Neural cell (in vitro differentiated cells): Measurements from ENCODE around the gene OR6C70. TPM values are rescaled to one million over a fixed set of nuclear protein-coding genes. Genes with fewer than 3 reads are reported as not detected.
"Not testable (repeated sequence)": the region's sequence is repeated elsewhere in the genome, so short reads cannot be mapped to it uniquely, and the experiment has no call there.

ENCODE experiments used
- H2AFZ ChIP-seq: fragments of 200-600, 300-800 bp; sonication (generic), shearing (Covaris generic); 2 replicates; pipeline ENCODE4 v1.6.0; 2014; ENCODE audit warnings: low read depth, mild to moderate bottlenecking, antibody characterized with exemption, low read length, moderate library complexity
- H3F3A ChIP-seq: fragments of 200-600 bp; shearing (Covaris generic); 2 replicates; pipeline ENCODE4 v1.6.1; 2016; ENCODE audit warnings: mild to moderate bottlenecking, moderate library complexity, mixed read lengths, antibody characterized with exemption, low read length; ENCODE audit not compliant: insufficient read depth, poor library complexity, severe bottlenecking
- H3K27ac ChIP-seq: fragments of 200-600, 300-800 bp; sonication (generic), shearing (Covaris generic); 2 replicates; pipeline ENCODE4 v1.5.1; 2014; ENCODE audit warnings: mild to moderate bottlenecking, low read length, moderate library complexity
- H3K27me3 ChIP-seq: fragments of 300-800, 200-600 bp; sonication (generic), shearing (Covaris generic); 2 replicates; pipeline ENCODE4 v1.6.0; 2014; ENCODE audit warnings: mild to moderate bottlenecking, low read depth, low read length, moderate library complexity; ENCODE audit not compliant: insufficient read depth
- H3K36me3 ChIP-seq: fragments of 300-800, 200-600 bp; sonication (generic), shearing (Covaris generic); 2 replicates; pipeline ENCODE4 v1.5.1; 2014; ENCODE audit warnings: mild to moderate bottlenecking, antibody characterized with exemption, low read length, moderate library complexity; ENCODE audit not compliant: insufficient read depth
- H3K4me2 ChIP-seq: fragments of 300-800, 200-600 bp; sonication (generic), shearing (Covaris generic); 2 replicates; pipeline ENCODE4 v1.6.0; 2014; ENCODE audit warnings: mild to moderate bottlenecking, low read length
- H3K4me3 ChIP-seq: fragments of 300-800, 200-600 bp; sonication (generic), shearing (Covaris generic); 2 replicates; pipeline ENCODE4 v1.5.1; 2014; ENCODE audit warnings: mild to moderate bottlenecking, low read length, moderate library complexity
- H3K79me2 ChIP-seq: fragments of 200-600 bp; shearing (Covaris generic); replicated peaks from 2 replicates; pipeline ENCODE4 v1.6.0; 2014; ENCODE audit warnings: mild to moderate bottlenecking, low read length, moderate library complexity; ENCODE audit not compliant: insufficient read depth
- H3K9ac ChIP-seq: fragments of 300-800, 200-600 bp; sonication (generic), shearing (Covaris generic); 2 replicates; pipeline ENCODE4 v1.6.1; 2016; ENCODE audit warnings: mild to moderate bottlenecking, low read length, mixed read lengths
- H3K9me2 ChIP-seq: fragments of 200-600 bp; shearing (Covaris generic); 2 replicates; pipeline ENCODE4 v1.6.1; 2016; ENCODE audit warnings: mild to moderate bottlenecking, low read length, mixed read lengths; ENCODE audit not compliant: insufficient read depth
- H3K9me3 ChIP-seq: fragments of 200-600, 300-800 bp; sonication (generic), shearing (Covaris generic); 2 replicates; pipeline ENCODE4 v1.6.1; 2016; ENCODE audit warnings: mild to moderate bottlenecking, mixed run types, low read length, moderate library complexity, mixed read lengths
- H4K20me1 ChIP-seq: fragments of 200-600 bp; shearing (Covaris generic); 2 replicates; pipeline ENCODE4 v1.6.1; 2016; ENCODE audit warnings: mild to moderate bottlenecking, mixed run types; ENCODE audit not compliant: insufficient read depth
- EP300 ChIP-seq: fragments of 450-650 bp; conservative IDR thresholded peaks from 2 replicates; pipeline ENCODE4 v1.6.1; 2014; ENCODE audit warnings: antibody characterized with exemption, mild to moderate bottlenecking, moderate library complexity; ENCODE audit not compliant: poor library complexity, severe bottlenecking
- EZH2 ChIP-seq: fragments of 200-600, 300-800 bp; shearing (Covaris generic), sonication (generic); IDR thresholded peaks from 2 replicates; pipeline ENCODE4 v1.6.1; 2014; ENCODE audit warnings: antibody characterized with exemption, low read length, borderline replicate concordance, mild to moderate bottlenecking; ENCODE audit not compliant: insufficient read depth, poor library complexity, severe bottlenecking
- MXI1 ChIP-seq: fragments of 450-650 bp; conservative IDR thresholded peaks from 2 replicates; pipeline ENCODE4 v1.6.1; 2014; ENCODE audit warnings: antibody characterized with exemption, mild to moderate bottlenecking; ENCODE audit not compliant: poor library complexity, severe bottlenecking
- POLR2AphosphoS5 ChIP-seq: IDR thresholded peaks from 2 replicates; pipeline ENCODE4 v1.6.1; 2012
- RAD21 ChIP-seq: fragments of 450-650 bp; conservative IDR thresholded peaks from 2 replicates; pipeline ENCODE4 v1.6.1; 2014; ENCODE audit warnings: antibody characterized with exemption, mild to moderate bottlenecking, moderate library complexity
- SMC3 ChIP-seq: fragments of 450-650 bp; conservative IDR thresholded peaks from 2 replicates; pipeline ENCODE4 v1.6.1; 2014; ENCODE audit warnings: antibody characterized with exemption, mild to moderate bottlenecking, moderate library complexity; ENCODE audit not compliant: poor library complexity
- TAF1 ChIP-seq: IDR thresholded peaks from 2 replicates; pipeline ENCODE4 v1.6.1; 2012; ENCODE audit warnings: low read depth
- polyA plus RNA-seq: library from polyadenylated mRNA; depleted of rRNA; stranded (reverse); fragments of >200 nt; gene quantifications from 2 replicates; pipeline ENCODE4 v1.2.3, GENCODE V29; 2014
- TF ChIP-seq, protein P1 (sequence below): fragments of 450-650 bp; IDR thresholded peaks from 2 replicates; pipeline ENCODE4 v1.5.1; 2014; ENCODE audit warnings: antibody characterized with exemption, mild to moderate bottlenecking, moderate library complexity; ENCODE audit not compliant: poor library complexity, severe bottlenecking
- TF ChIP-seq, protein P2 (sequence below): IDR thresholded peaks from 2 replicates; pipeline ENCODE4 v1.6.1; 2012; ENCODE audit warnings: borderline replicate concordance

Gene OR6C70
- polyA plus RNA-seq, 1 donor from 2014 or later: not detected

DNA sequence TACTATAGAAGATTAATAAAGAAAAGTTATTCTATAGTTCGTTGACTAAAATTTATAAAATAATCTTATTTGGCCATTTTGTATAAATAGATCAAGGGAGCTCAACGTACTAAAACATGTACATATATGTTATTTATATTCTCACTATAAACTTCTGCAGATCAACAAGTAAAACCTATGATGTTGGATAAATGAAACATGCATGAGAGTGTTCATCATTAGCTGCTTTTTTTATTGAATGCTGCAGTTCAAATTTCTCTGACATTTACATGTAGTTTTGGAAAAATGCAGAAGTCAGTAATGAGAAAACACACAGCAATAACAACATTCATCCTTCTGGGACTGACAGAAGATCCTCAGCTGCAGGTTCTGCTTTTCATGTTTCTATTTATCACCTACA, 22.1 kb upstream of the OR6C70 start, which contains the start of gene OR6C68:
TSS of gene OR6C68 (plus strand) at position 301 of the 400 bp plus-strand sequence. CDS start at position 301, 0 bp downstream.
- H2AFZ ChIP-seq: no peak within 1 kb of the TSS
- no peak within 1 kb of the TSS for H3K27ac ChIP-seq
- H3K9me2 ChIP-seq: no peaks in the 10 kb centered on the region
- no peaks in the 10 kb centered on the region for H3K27me3 ChIP-seq
- H3K4me2 ChIP-seq: no peak within 1 kb of the TSS
- TF ChIP-seq, protein P1, sequence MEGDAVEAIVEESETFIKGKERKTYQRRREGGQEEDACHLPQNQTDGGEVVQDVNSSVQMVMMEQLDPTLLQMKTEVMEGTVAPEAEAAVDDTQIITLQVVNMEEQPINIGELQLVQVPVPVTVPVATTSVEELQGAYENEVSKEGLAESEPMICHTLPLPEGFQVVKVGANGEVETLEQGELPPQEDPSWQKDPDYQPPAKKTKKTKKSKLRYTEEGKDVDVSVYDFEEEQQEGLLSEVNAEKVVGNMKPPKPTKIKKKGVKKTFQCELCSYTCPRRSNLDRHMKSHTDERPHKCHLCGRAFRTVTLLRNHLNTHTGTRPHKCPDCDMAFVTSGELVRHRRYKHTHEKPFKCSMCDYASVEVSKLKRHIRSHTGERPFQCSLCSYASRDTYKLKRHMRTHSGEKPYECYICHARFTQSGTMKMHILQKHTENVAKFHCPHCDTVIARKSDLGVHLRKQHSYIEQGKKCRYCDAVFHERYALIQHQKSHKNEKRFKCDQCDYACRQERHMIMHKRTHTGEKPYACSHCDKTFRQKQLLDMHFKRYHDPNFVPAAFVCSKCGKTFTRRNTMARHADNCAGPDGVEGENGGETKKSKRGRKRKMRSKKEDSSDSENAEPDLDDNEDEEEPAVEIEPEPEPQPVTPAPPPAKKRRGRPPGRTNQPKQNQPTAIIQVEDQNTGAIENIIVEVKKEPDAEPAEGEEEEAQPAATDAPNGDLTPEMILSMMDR: no peak
- TF ChIP-seq EP300 (no peak), MXI1 (no peak), EZH2 (no peak), TAF1 (no peak), SMC3 (no peak), RAD21 (no peak), POLR2AphosphoS5 (no peak)
- TF ChIP-seq, protein P2, sequence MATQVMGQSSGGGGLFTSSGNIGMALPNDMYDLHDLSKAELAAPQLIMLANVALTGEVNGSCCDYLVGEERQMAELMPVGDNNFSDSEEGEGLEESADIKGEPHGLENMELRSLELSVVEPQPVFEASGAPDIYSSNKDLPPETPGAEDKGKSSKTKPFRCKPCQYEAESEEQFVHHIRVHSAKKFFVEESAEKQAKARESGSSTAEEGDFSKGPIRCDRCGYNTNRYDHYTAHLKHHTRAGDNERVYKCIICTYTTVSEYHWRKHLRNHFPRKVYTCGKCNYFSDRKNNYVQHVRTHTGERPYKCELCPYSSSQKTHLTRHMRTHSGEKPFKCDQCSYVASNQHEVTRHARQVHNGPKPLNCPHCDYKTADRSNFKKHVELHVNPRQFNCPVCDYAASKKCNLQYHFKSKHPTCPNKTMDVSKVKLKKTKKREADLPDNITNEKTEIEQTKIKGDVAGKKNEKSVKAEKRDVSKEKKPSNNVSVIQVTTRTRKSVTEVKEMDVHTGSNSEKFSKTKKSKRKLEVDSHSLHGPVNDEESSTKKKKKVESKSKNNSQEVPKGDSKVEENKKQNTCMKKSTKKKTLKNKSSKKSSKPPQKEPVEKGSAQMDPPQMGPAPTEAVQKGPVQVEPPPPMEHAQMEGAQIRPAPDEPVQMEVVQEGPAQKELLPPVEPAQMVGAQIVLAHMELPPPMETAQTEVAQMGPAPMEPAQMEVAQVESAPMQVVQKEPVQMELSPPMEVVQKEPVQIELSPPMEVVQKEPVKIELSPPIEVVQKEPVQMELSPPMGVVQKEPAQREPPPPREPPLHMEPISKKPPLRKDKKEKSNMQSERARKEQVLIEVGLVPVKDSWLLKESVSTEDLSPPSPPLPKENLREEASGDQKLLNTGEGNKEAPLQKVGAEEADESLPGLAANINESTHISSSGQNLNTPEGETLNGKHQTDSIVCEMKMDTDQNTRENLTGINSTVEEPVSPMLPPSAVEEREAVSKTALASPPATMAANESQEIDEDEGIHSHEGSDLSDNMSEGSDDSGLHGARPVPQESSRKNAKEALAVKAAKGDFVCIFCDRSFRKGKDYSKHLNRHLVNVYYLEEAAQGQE: no peak
- no peaks in the 10 kb centered on the region for H3F3A ChIP-seq
- no peaks in the 10 kb centered on the region for H4K20me1 ChIP-seq
- H3K9ac ChIP-seq: no peak within 1 kb of the TSS
- H3K79me2 ChIP-seq: no peaks in the 10 kb centered on the region
- H3K9me3 ChIP-seq: no peaks in the 10 kb centered on the region
- H3K4me3 ChIP-seq: no peak within 1 kb of the TSS
- no peaks in the 10 kb centered on the region for H3K36me3 ChIP-seq

DNA sequence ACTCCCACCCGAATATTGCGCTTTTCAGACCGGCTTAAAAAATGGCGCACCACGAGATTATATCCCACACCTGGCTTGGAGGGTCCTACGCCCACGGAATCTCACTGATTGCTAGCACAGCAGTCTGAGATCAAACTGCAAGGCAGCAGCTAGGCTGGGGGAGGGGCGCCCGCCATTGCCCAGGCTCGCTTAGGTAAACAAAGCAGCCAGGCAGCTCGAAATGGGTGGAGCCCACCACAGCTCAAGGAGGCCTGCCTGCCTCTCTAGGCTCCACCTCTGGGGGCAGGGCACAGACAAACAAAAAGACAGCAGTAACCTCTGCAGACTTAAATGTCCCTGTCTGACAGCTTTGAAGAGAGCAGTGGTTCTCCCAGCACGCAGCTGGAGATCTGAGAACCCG, 14.3 kb upstream of the OR6C70 start:
- H2AFZ ChIP-seq, H3K36me3 ChIP-seq, H3K27me3 ChIP-seq, H3K9me2 ChIP-seq, H3K9ac ChIP-seq, H4K20me1 ChIP-seq, H3K79me2 ChIP-seq, H3K4me3 ChIP-seq, H3K4me2 ChIP-seq, H3F3A ChIP-seq, H3K9me3 ChIP-seq, H3K27ac ChIP-seq: not testable (repeated sequence)

DNA sequence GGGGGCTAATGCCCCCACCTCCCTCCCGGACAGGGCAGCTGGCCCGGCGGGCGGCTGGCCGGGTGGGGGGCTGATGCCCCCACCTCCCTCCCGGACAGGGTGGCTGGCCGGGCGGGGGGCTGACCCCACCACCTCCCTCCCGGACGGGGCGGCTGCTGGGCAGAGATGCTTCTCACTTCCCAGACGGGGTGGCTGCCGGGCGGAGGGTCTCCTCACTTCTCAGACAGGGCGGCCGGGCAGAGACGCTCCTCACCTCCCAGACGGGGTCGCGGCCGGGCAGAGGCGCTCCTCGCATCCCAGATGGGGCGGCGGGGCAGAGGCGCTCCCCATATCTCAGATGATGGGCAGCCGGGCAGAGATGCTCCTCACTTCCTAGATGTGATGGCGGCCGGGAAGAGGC, 9.2 kb upstream of the OR6C70 start:
- not testable (repeated sequence) for H3K36me3 ChIP-seq, H3K9me2 ChIP-seq, H3K27me3 ChIP-seq, H3K9ac ChIP-seq, H3K4me3 ChIP-seq, H4K20me1 ChIP-seq, H2AFZ ChIP-seq, H3F3A ChIP-seq, H3K9me3 ChIP-seq, H3K79me2 ChIP-seq, H3K27ac ChIP-seq, H3K4me2 ChIP-seq
